H9 (cell line): Measurements from ENCODE around the gene TBX19. TPM values are rescaled to one million over a fixed set of nuclear protein-coding genes. Genes with fewer than 3 reads are reported as not detected.

Source experiments
- DNase-seq: peaks from one replicate; pipeline ENCODE4 v3.0.0-alpha.2; 2017
- H2AFZ ChIP-seq: one replicate; pipeline ENCODE4 v1.6.1; 2013; ENCODE audit warnings: mild to moderate bottlenecking, low read length, control low read depth, moderate library complexity
- H2AK5ac ChIP-seq: 2 replicates; pipeline ENCODE4 v1.6.1; 2013; ENCODE audit warnings: low read length, control low read depth, mixed read lengths; ENCODE audit not compliant: insufficient read length
- H2BK120ac ChIP-seq: one replicate; pipeline ENCODE4 v1.6.1; 2013; ENCODE audit warnings: low read depth, mild to moderate bottlenecking, low read length, control low read depth, inconsistent platforms; ENCODE audit not compliant: poor library complexity, severe bottlenecking
- H2BK12ac ChIP-seq: 2 replicates; pipeline ENCODE4 v1.6.1; 2013; ENCODE audit warnings: low read length, control low read depth, mixed read lengths, low read depth; ENCODE audit not compliant: insufficient read length
- H2BK15ac ChIP-seq: 2 replicates; pipeline ENCODE4 v1.6.1; 2013; ENCODE audit warnings: low read depth, low read length, control low read depth
- H2BK20ac ChIP-seq: one replicate; pipeline ENCODE4 v1.6.1; 2013; ENCODE audit warnings: low read depth, mild to moderate bottlenecking, low read length, control low read depth, inconsistent platforms; ENCODE audit not compliant: poor library complexity, severe bottlenecking
- H2BK5ac ChIP-seq: 2 replicates; pipeline ENCODE4 v1.6.1; 2013; ENCODE audit warnings: low read length, control low read depth, mixed read lengths; ENCODE audit not compliant: insufficient read length
- H3K14ac ChIP-seq: 2 replicates; pipeline ENCODE4 v1.6.1; 2013; ENCODE audit warnings: low read length, control low read depth; ENCODE audit not compliant: insufficient read depth
- H3K18ac ChIP-seq: 2 replicates; pipeline ENCODE4 v1.6.1; 2013; ENCODE audit warnings: low read depth, mild to moderate bottlenecking, mixed read lengths, low read length, control low read depth; ENCODE audit not compliant: insufficient read length
- H3K23ac ChIP-seq: 2 replicates; pipeline ENCODE4 v1.6.1; 2013; ENCODE audit warnings: low read length, control low read depth, mixed read lengths, low read depth; ENCODE audit not compliant: insufficient read length
- H3K23me2 ChIP-seq: 2 replicates; pipeline ENCODE4 v1.6.1; 2013; ENCODE audit warnings: low read depth, mild to moderate bottlenecking, mixed read lengths, low read length, control low read depth; ENCODE audit not compliant: insufficient read length, poor library complexity, severe bottlenecking
- H3K27ac ChIP-seq: 2 replicates; pipeline ENCODE4 v1.5.1; 2013; ENCODE audit warnings: low read length, control low read depth, mixed read lengths, low read depth; ENCODE audit not compliant: insufficient read length
- H3K27me3 ChIP-seq: 2 replicates; pipeline ENCODE4 v1.6.1; 2013; ENCODE audit warnings: low read length, control low read depth, inconsistent platforms; ENCODE audit not compliant: insufficient read depth
- H3K4ac ChIP-seq: 2 replicates; pipeline ENCODE4 v1.6.1; 2013; ENCODE audit warnings: low read depth, mild to moderate bottlenecking, control low read depth, inconsistent platforms, low read length, moderate library complexity
- H3K4me1 ChIP-seq: 2 replicates; pipeline ENCODE4 v1.6.1; 2013; ENCODE audit warnings: low read length, control low read depth, inconsistent platforms; ENCODE audit not compliant: insufficient read depth
- H3K4me2 ChIP-seq: 2 replicates; pipeline ENCODE4 v1.6.1; 2013; ENCODE audit warnings: low read length, control low read depth, mixed read lengths; ENCODE audit not compliant: insufficient read length, insufficient read depth
- H3K56ac ChIP-seq: 2 replicates; pipeline ENCODE4 v1.6.1; 2013; ENCODE audit warnings: low read depth, mild to moderate bottlenecking, mixed read lengths, low read length, control low read depth; ENCODE audit not compliant: insufficient read length
- H3K79me1 ChIP-seq: 2 replicates; pipeline ENCODE4 v1.6.1; 2013; ENCODE audit warnings: low read depth, mild to moderate bottlenecking, moderate library complexity, low read length, control low read depth, inconsistent platforms; ENCODE audit not compliant: insufficient read depth, poor library complexity, severe bottlenecking
- H3K79me2 ChIP-seq: 2 replicates; pipeline ENCODE4 v1.6.1; 2013; ENCODE audit warnings: low read length, control low read depth, inconsistent platforms; ENCODE audit not compliant: insufficient read depth
- H3K9ac ChIP-seq: 2 replicates; pipeline ENCODE4 v1.6.1; 2013; ENCODE audit warnings: low read length, control low read depth, mixed read lengths; ENCODE audit not compliant: insufficient read length; ENCODE audit errors: extremely low read depth
- H3K9me3 ChIP-seq: one replicate; pipeline ENCODE4 v1.6.1; 2013; ENCODE audit warnings: low read depth, low read length, inconsistent platforms; ENCODE audit not compliant: control insufficient read depth
- H3T11ph ChIP-seq: one replicate; pipeline ENCODE4 v1.6.1; 2013; ENCODE audit warnings: mild to moderate bottlenecking, low read length, control low read depth, inconsistent platforms
- H4K20me1 ChIP-seq: one replicate; pipeline ENCODE4 v1.6.1; 2013; ENCODE audit not compliant: control insufficient read depth, insufficient read length, insufficient read depth
- H4K5ac ChIP-seq: 2 replicates; pipeline ENCODE4 v1.6.1; 2013; ENCODE audit warnings: low read depth, mild to moderate bottlenecking, mixed read lengths, low read length, control low read depth; ENCODE audit not compliant: insufficient read length
- H4K8ac ChIP-seq: replicated peaks from 2 replicates; pipeline ENCODE4 v1.6.1; 2013; ENCODE audit warnings: low read length, control low read depth, mixed read lengths, low read depth; ENCODE audit not compliant: insufficient read length
- H4K91ac ChIP-seq: 2 replicates; pipeline ENCODE4 v1.6.1; 2013; ENCODE audit warnings: low read depth, mild to moderate bottlenecking, moderate library complexity, mixed read lengths, low read length, control low read depth; ENCODE audit not compliant: insufficient read length
- H3K27ac Mint-ChIP-seq, 3 experiments: 2 replicates in 2 of 3; 3 replicates in 1 of 3; pipeline ENCODE4 v1.8.0; 2020 to 2021; ENCODE audit warnings: mixed read lengths in 3 of 3, mild to moderate bottlenecking in 1 of 3, moderate library complexity in 1 of 3
- H3K27me3 Mint-ChIP-seq: 2 replicates; pipeline ENCODE4 v1.8.0; 2021; ENCODE audit warnings: low read depth, mild to moderate bottlenecking, moderate library complexity, mixed read lengths
- H3K36me3 Mint-ChIP-seq, 3 experiments: 2 replicates in 2 of 3; 3 replicates in 1 of 3; pipeline ENCODE4 v1.8.0; 2020 to 2021; ENCODE audit warnings: low read depth in 3 of 3, mixed read lengths in 3 of 3; ENCODE audit not compliant: insufficient read depth in 1 of 3
- H3K4me1 Mint-ChIP-seq, 2 experiments: 2 replicates each; pipeline ENCODE4 v1.8.0; 2020; ENCODE audit warnings: mixed read lengths in 2 of 2
- H3K4me3 Mint-ChIP-seq, 2 experiments: 2 replicates in 1 of 2; 3 replicates in 1 of 2; pipeline ENCODE4 v1.8.0; 2020 to 2021; ENCODE audit warnings: mild to moderate bottlenecking in 2 of 2, mixed read lengths in 2 of 2, moderate library complexity in 1 of 2
- H3K9me3 Mint-ChIP-seq, 2 experiments: 2 replicates in 1 of 2; 3 replicates in 1 of 2; pipeline ENCODE4 v1.8.0; 2020; ENCODE audit warnings: mild to moderate bottlenecking in 2 of 2, mixed read lengths in 2 of 2, moderate library complexity in 1 of 2
- WGBS: extraction: QIAGEN DNeasy Blood & Tissue Kit; methylation state at CpG from one replicate; pipeline ENCODE4 v1.1.7; 2013; ENCODE audit warnings: missing lambda C conversion rate, low lambda C conversion rate, mixed read lengths; ENCODE audit not compliant: insufficient read length; ENCODE audit errors: extremely low coverage; 5-methylcytosine and 5-hydroxymethylcytosine counted together
- total RNA-seq: library from RNA; stranded (reverse); gene quantifications from 2 replicates; pipeline ENCODE4 v1.2.1, GENCODE V29; 2021
- TF ChIP-seq, protein P1 (sequence below): fragments of 200-600 bp; sonication (generic); conservative IDR thresholded peaks from 3 replicates; pipeline ENCODE4 v1.8.0; 2021; ENCODE audit warnings: antibody characterized with exemption, mild to moderate bottlenecking

TBX19 gene
- total RNA-seq, 1 experiment from 2014 or later, result 0.48 TPM

GRCh38 chr1:168236836-168237611 is 43.7 kb upstream of the TBX19 start:
- H4K20me1 ChIP-seq, result no peaks in the 10 kb centered on the region
- H2BK20ac ChIP-seq, result no peak overlapping the region
- no peak overlapping the region for H2BK120ac ChIP-seq
- H3K9ac ChIP-seq, result no peak overlapping the region
- no peak overlapping the region for H4K8ac ChIP-seq
- no peak overlapping the region for H3K4ac ChIP-seq
- H3T11ph ChIP-seq, result no peak overlapping the region
- Mint-ChIP-seq H3K9me3 (no peaks in the 10 kb centered on the region), H3K27me3 (no peaks in the 10 kb centered on the region), H3K4me3 (no peak overlapping the region), H3K4me1 (no peaks in the 10 kb centered on the region), H3K27ac (no peak overlapping the region), H3K36me3 (peaks cover 8 to 57% (median 47%) of the 10 kb centered on the region in 3 experiments)
- no peaks in the 10 kb centered on the region for H3K79me2 ChIP-seq
- H3K4me1 ChIP-seq, result no peaks in the 10 kb centered on the region
- H3K79me1 ChIP-seq, result no peaks in the 10 kb centered on the region
- no peaks in the 10 kb centered on the region for H3K27me3 ChIP-seq
- no peak overlapping the region for H3K23ac ChIP-seq
- no peak overlapping the region for H2AK5ac ChIP-seq
- H2BK15ac ChIP-seq, result no peak overlapping the region
- no peak overlapping the region for H2BK5ac ChIP-seq
- H2AFZ ChIP-seq, result no peak overlapping the region
- no peak overlapping the region for H4K5ac ChIP-seq
- H3K9me3 ChIP-seq, result no peaks in the 10 kb centered on the region
- H3K4me2 ChIP-seq, result no peak overlapping the region
- no peak overlapping the region for H3K18ac ChIP-seq
- H3K27ac ChIP-seq, result no peak overlapping the region
- no peak overlapping the region for H3K14ac ChIP-seq
- no peak overlapping the region for H3K56ac ChIP-seq
- WGBS, result no CpG with 5 or more reads among the region's 7 CpGs
- no peaks in the 10 kb centered on the region for H3K23me2 ChIP-seq
- TF ChIP-seq, protein P1, sequence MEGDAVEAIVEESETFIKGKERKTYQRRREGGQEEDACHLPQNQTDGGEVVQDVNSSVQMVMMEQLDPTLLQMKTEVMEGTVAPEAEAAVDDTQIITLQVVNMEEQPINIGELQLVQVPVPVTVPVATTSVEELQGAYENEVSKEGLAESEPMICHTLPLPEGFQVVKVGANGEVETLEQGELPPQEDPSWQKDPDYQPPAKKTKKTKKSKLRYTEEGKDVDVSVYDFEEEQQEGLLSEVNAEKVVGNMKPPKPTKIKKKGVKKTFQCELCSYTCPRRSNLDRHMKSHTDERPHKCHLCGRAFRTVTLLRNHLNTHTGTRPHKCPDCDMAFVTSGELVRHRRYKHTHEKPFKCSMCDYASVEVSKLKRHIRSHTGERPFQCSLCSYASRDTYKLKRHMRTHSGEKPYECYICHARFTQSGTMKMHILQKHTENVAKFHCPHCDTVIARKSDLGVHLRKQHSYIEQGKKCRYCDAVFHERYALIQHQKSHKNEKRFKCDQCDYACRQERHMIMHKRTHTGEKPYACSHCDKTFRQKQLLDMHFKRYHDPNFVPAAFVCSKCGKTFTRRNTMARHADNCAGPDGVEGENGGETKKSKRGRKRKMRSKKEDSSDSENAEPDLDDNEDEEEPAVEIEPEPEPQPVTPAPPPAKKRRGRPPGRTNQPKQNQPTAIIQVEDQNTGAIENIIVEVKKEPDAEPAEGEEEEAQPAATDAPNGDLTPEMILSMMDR, result no peak
- no peak overlapping the region for H2BK12ac ChIP-seq
- DNase-seq, result no peak
- H4K91ac ChIP-seq, result no peak overlapping the region
